T-helper 1 cell treated with Interleukin-12 subunit alpha and Interleukin-12 subunit beta and Interleukin-4 antibody, amounts not matched to agents 30 ng/mL and 1 ng/mL, for 36 hours (primary cell): ENCODE data around the gene SLTM. TPM values are rescaled to one million over a fixed set of nuclear protein-coding genes. Genes with fewer than 3 reads are reported as not detected.

Source experiments
- intact Hi-C: fragments of 100-400 bp; cut with micrococcal nuclease; formaldehyde crosslinking; loops from one replicate; pipeline ENCODE4 v1.15.1; 2024
- total RNA-seq: library from RNA; stranded (reverse); gene quantifications from 2 replicates; pipeline ENCODE4 v1.2.3, GENCODE V29; 2022

The SLTM gene
- total RNA-seq, result 136 and 147 TPM in 2 replicates

- intact Hi-C loops, result loop anchor here (1.0 to 5.0 kb wide), 12 partner anchors 24 to 1464 kb away; partner anchors contain the start of genes ADAM10, ANXA2, BNIP2 and CCNB2
These were observed at the start of gene SLTM for GRCh38 chr15:58933281-58934113. SLTM (minus strand) TSS chr15:58933679; CDS start chr15:58933565, 114 bp downstream.

GRCh38 chr15:58983261-58983660 is 49.8 kb upstream of the SLTM start:
- intact Hi-C loops, result no loop called here

GRCh38 chr15:58981808-58982475 is 48.5 kb upstream of the SLTM start:
- intact Hi-C loops, result loop anchor here (1.0 to 2.0 kb wide), 5 partner anchors 156 to 753 kb away; no protein-coding TSS in a partner anchor

GRCh38 chr15:58980351-58980939 is 47.0 kb upstream of the SLTM start:
- intact Hi-C loops, result loop anchor here (1.0 to 2.0 kb wide), 7 partner anchors 23 to 752 kb away; partner anchors contain the start of gene CCNB2

GRCh38 chr15:58977887-58978286 is 44.4 kb upstream of the SLTM start:
- intact Hi-C loops, result no loop called here

GRCh38 chr15:58967479-58967878 is 34.0 kb upstream of the SLTM start:
- intact Hi-C loops, result no loop called here

- intact Hi-C loops, result no loop called here
These were observed 33.2 kb upstream of the SLTM start for GRCh38 chr15:58966698-58967097.

- intact Hi-C loops, result no loop called here
These were observed 29.4 kb upstream of the SLTM start for GRCh38 chr15:58962662-58963565.

- intact Hi-C loops, result no loop called here
These were observed 28.7 kb upstream of the SLTM start for GRCh38 chr15:58962136-58962535.

- intact Hi-C loops, result loop anchor here (10.0 kb wide), 1 partner anchor 286 kb away; no protein-coding TSS in a partner anchor
These were observed 25.3 kb upstream of the SLTM start for GRCh38 chr15:58958811-58959210.

GRCh38 chr15:58957101-58957973 is 23.9 kb upstream of the SLTM start:
- intact Hi-C loops, result loop anchor here (1.0 to 10.0 kb wide), 7 partner anchors 23 to 730 kb away; no protein-coding TSS in a partner anchor

GRCh38 chr15:58952751-58953150 is 19.3 kb upstream of the SLTM start:
- intact Hi-C loops, result loop anchor here (10.0 kb wide), 1 partner anchor 292 kb away; no protein-coding TSS in a partner anchor

- intact Hi-C loops, result loop anchor here (10.0 kb wide), 1 partner anchor 293 kb away; no protein-coding TSS in a partner anchor
These were observed 18.0 kb upstream of the SLTM start for GRCh38 chr15:58951388-58952007.

GRCh38 chr15:58947179-58947578 is 13.7 kb upstream of the SLTM start:
- intact Hi-C loops, result no loop called here

- intact Hi-C loops, result loop anchor here (1.0 to 5.0 kb wide), 5 partner anchors 22 to 1462 kb away; partner anchors contain the start of genes ANXA2, MINDY2, MYO1E and POLR2M
These were observed 1.5 kb upstream of the SLTM start for GRCh38 chr15:58934974-58935373.

- intact Hi-C loops, result loop anchor here (1.0 to 5.0 kb wide), 5 partner anchors 23 to 1463 kb away; partner anchors contain the start of genes ANXA2, MINDY2, MYO1E and POLR2M
These were observed 1.0 kb upstream of the SLTM start for GRCh38 chr15:58934521-58934920.

GRCh38 chr15:58934114-58934447 is 602 bp upstream of the SLTM start:
- intact Hi-C loops, result loop anchor here (1.0 to 5.0 kb wide), 5 partner anchors 23 to 1463 kb away; partner anchors contain the start of genes ANXA2, MINDY2, MYO1E and POLR2M

- intact Hi-C loops, result loop anchor here (1.0 to 5.0 kb wide), 10 partner anchors 55 to 1465 kb away; partner anchors contain the start of genes ADAM10, ANXA2, BNIP2 and CCNB2
These were observed 684 bp downstream of the SLTM start for GRCh38 chr15:58932710-58933280.
